ENCODE results near the gene PHIP. TPM values are rescaled to one million over a fixed set of nuclear protein-coding genes. Genes with fewer than 3 reads are reported as not detected.
A peak's percentile ranks its signal among the peaks of the same experiment; 100 is the strongest.

Gene PHIP
- total and polyA plus RNA-seq, 9 of the 15 experiments (the other 6 are each of a cell fraction or from before 2014, with no cell fraction given) = 8.1 to 36.3 (median 16.5) TPM

DNA sequence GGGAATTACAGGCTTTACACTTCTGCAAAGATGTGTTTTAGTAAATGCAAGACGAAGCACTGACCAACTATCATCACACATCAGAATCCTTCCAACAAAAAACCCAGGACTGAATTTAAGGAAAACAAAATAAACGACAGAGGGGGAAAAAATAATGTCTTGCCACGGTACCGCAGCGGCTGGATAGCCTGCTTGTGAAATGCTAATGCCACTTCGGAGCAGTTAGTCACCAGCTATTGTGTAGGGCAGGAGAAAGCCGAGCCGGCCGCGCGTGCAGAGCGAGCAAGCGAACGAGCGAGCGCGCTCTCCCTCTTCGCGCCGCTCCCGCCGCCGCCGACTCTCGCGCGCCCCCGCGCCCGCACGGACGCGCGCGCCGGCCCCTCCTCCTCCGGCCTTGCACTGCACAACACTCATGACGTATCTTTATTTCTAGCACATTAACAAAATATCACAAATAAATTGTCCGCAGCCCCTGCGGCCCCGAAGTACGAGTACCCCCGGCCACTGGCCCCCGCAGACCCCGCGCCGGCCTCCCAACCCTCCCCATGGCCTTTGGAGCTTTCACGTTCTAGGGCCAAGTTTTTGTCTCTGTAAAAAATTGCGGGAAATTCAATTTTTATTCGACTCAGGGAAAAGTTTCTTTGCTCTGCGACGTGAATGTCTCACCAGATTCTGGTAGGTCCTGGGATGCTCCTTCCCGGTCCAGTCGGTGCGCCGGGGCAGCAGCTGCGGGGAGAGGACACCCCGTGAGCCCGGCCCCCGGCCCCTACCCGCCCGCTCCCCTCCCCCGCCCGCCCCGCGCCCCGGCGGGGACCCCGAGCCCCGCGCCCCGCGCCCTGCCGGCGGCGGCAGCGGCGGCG, 1.0 kb downstream of the PHIP start (continued):
- TF ChIP-seq, protein P1, sequence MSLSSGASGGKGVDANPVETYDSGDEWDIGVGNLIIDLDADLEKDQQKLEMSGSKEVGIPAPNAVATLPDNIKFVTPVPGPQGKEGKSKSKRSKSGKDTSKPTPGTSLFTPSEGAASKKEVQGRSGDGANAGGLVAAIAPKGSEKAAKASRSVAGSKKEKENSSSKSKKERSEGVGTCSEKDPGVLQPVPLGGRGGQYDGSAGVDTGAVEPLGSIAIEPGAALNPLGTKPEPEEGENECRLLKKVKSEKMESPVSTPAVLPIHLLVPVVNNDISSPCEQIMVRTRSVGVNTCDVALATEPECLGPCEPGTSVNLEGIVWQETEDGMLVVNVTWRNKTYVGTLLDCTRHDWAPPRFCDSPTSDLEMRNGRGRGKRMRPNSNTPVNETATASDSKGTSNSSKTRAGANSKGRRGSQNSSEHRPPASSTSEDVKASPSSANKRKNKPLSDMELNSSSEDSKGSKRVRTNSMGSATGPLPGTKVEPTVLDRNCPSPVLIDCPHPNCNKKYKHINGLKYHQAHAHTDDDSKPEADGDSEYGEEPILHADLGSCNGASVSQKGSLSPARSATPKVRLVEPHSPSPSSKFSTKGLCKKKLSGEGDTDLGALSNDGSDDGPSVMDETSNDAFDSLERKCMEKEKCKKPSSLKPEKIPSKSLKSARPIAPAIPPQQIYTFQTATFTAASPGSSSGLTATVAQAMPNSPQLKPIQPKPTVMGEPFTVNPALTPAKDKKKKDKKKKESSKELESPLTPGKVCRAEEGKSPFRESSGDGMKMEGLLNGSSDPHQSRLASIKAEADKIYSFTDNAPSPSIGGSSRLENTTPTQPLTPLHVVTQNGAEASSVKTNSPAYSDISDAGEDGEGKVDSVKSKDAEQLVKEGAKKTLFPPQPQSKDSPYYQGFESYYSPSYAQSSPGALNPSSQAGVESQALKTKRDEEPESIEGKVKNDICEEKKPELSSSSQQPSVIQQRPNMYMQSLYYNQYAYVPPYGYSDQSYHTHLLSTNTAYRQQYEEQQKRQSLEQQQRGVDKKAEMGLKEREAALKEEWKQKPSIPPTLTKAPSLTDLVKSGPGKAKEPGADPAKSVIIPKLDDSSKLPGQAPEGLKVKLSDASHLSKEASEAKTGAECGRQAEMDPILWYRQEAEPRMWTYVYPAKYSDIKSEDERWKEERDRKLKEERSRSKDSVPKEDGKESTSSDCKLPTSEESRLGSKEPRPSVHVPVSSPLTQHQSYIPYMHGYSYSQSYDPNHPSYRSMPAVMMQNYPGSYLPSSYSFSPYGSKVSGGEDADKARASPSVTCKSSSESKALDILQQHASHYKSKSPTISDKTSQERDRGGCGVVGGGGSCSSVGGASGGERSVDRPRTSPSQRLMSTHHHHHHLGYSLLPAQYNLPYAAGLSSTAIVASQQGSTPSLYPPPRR (CRISPR knock-in tag; IDR thresholded peaks at IDR 0.05; ENCODE audit: borderline replicate concordance) = no peak
- TF ChIP-seq, protein P2, sequence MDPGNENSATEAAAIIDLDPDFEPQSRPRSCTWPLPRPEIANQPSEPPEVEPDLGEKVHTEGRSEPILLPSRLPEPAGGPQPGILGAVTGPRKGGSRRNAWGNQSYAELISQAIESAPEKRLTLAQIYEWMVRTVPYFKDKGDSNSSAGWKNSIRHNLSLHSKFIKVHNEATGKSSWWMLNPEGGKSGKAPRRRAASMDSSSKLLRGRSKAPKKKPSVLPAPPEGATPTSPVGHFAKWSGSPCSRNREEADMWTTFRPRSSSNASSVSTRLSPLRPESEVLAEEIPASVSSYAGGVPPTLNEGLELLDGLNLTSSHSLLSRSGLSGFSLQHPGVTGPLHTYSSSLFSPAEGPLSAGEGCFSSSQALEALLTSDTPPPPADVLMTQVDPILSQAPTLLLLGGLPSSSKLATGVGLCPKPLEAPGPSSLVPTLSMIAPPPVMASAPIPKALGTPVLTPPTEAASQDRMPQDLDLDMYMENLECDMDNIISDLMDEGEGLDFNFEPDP (CRISPR knock-in tag; IDR thresholded peaks at IDR 0.05) = no peak
- no peak for TF ChIP-seq GATAD2B (IDR thresholded peaks at IDR 0.05; ENCODE audit: borderline replicate concordance)
- TF ChIP-seq, protein P3, sequence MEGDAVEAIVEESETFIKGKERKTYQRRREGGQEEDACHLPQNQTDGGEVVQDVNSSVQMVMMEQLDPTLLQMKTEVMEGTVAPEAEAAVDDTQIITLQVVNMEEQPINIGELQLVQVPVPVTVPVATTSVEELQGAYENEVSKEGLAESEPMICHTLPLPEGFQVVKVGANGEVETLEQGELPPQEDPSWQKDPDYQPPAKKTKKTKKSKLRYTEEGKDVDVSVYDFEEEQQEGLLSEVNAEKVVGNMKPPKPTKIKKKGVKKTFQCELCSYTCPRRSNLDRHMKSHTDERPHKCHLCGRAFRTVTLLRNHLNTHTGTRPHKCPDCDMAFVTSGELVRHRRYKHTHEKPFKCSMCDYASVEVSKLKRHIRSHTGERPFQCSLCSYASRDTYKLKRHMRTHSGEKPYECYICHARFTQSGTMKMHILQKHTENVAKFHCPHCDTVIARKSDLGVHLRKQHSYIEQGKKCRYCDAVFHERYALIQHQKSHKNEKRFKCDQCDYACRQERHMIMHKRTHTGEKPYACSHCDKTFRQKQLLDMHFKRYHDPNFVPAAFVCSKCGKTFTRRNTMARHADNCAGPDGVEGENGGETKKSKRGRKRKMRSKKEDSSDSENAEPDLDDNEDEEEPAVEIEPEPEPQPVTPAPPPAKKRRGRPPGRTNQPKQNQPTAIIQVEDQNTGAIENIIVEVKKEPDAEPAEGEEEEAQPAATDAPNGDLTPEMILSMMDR (IDR thresholded peaks at IDR 0.05 in 2 of 3, conservative IDR thresholded peaks at IDR 0.05 in 1 of 3; ENCODE audit: insufficient read depth in 2 of 3, low read depth in 1 of 3, low read length in 3 of 3) = no peak
- TF ChIP-seq, protein P4, sequence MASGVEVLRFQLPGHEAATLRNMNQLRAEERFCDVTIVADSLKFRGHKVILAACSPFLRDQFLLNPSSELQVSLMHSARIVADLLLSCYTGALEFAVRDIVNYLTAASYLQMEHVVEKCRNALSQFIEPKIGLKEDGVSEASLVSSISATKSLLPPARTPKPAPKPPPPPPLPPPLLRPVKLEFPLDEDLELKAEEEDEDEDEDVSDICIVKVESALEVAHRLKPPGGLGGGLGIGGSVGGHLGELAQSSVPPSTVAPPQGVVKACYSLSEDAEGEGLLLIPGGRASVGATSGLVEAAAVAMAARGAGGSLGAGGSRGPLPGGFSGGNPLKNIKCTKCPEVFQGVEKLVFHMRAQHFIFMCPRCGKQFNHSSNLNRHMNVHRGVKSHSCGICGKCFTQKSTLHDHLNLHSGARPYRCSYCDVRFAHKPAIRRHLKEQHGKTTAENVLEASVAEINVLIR (CRISPR knock-in tag; IDR thresholded peaks at IDR 0.05) = no peak
- TF ChIP-seq, protein P5, sequence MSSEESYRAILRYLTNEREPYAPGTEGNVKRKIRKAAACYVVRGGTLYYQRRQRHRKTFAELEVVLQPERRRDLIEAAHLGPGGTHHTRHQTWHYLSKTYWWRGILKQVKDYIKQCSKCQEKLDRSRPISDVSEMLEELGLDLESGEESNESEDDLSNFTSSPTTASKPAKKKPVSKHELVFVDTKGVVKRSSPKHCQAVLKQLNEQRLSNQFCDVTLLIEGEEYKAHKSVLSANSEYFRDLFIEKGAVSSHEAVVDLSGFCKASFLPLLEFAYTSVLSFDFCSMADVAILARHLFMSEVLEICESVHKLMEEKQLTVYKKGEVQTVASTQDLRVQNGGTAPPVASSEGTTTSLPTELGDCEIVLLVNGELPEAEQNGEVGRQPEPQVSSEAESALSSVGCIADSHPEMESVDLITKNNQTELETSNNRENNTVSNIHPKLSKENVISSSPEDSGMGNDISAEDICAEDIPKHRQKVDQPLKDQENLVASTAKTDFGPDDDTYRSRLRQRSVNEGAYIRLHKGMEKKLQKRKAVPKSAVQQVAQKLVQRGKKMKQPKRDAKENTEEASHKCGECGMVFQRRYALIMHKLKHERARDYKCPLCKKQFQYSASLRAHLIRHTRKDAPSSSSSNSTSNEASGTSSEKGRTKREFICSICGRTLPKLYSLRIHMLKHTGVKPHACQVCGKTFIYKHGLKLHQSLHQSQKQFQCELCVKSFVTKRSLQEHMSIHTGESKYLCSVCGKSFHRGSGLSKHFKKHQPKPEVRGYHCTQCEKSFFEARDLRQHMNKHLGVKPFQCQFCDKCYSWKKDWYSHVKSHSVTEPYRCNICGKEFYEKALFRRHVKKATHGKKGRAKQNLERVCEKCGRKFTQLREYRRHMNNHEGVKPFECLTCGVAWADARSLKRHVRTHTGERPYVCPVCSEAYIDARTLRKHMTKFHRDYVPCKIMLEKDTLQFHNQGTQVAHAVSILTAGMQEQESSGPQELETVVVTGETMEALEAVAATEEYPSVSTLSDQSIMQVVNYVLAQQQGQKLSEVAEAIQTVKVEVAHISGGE (CRISPR knock-in tag; IDR thresholded peaks at IDR 0.05) = peak in 1 of 3 experiments; percentile 51; a peak in 2 of 6 replicates
- TF ChIP-seq, protein P6, sequence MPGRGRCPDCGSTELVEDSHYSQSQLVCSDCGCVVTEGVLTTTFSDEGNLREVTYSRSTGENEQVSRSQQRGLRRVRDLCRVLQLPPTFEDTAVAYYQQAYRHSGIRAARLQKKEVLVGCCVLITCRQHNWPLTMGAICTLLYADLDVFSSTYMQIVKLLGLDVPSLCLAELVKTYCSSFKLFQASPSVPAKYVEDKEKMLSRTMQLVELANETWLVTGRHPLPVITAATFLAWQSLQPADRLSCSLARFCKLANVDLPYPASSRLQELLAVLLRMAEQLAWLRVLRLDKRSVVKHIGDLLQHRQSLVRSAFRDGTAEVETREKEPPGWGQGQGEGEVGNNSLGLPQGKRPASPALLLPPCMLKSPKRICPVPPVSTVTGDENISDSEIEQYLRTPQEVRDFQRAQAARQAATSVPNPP (IDR thresholded peaks at IDR 0.05; ENCODE audit: borderline replicate concordance, insufficient read depth, insufficient read length) = no peak
- 0 out of 2 replicates have a peak, but pooled peaks have one; percentile 22 for TF ChIP-seq MYNN (IDR thresholded peaks at IDR 0.05)
- TF ChIP-seq MYNN (CRISPR knock-in tag; IDR thresholded peaks at IDR 0.05) = no peak

All from K562 (cell line).